GM12878 (cell line): ENCODE results near the gene ARL15. TPM values are rescaled to one million over a fixed set of nuclear protein-coding genes. Genes with fewer than 3 reads are reported as not detected.

Source experiments
- ATAC-seq: fragments of 200-7000 bp; cut with Tn5 transposase; 3 replicates; pipeline ENCODE4 v1.9.1; 2020; ENCODE audit warnings: mild to moderate bottlenecking, moderate library complexity
- BruUV-seq: library from RNA; stranded (reverse); fragments of 400-500 nt; replicated peaks from 2 replicates; lab custom pipeline; 2021; lab: Mats Ljungman, UMichigan
- CTCF ChIA-PET: fragments of 300-600 bp; sonication (Branson Sonifier 250); formaldehyde crosslinking; extraction: SDS; loops from one replicate; lab custom pipeline; 2021; ENCODE audit warnings: inconsistent platforms; lab: Yijun Ruan, JAX
- POLR2A ChIA-PET: fragments of 350-600 bp; formaldehyde crosslinking; extraction: SDS; loops from one replicate; lab custom pipeline; 2021; ENCODE audit warnings: inconsistent platforms; lab: Charles Lee
- RAD21 ChIA-PET: fragments of 300-600 bp; sonication (Branson Sonifier 250); formaldehyde crosslinking; loops from one replicate; lab custom pipeline; 2023; ENCODE audit warnings: antibody characterized with exemption; ENCODE audit not compliant: unreplicated experiment; lab: Charles Lee
- SMC1A ChIA-PET: fragments of 300-600 bp; sonication (Branson Sonifier 250); formaldehyde crosslinking; loops from one replicate; lab custom pipeline; 2023; ENCODE audit not compliant: unreplicated experiment, uncharacterized antibody; lab: Charles Lee
- DNase-seq: peaks from one replicate; pipeline ENCODE4 v3.0.0-alpha.2; 2011; ENCODE audit warnings: low read depth, low spot score
- FAIRE-seq: peaks from 3 replicates; lab custom pipeline; 2011; peaks lifted over from hg19 to GRCh38; lab: Jason Lieb, UNC
- H2AFZ ChIP-seq: 2 replicates; pipeline ENCODE4 v1.6.0; 2011; ENCODE audit warnings: low read depth, low read length, control low read depth; ENCODE audit not compliant: control insufficient read depth
- H3K27ac ChIP-seq: 2 replicates; pipeline ENCODE4 v1.5.1; 2011; ENCODE audit warnings: control low read depth; ENCODE audit not compliant: control insufficient read depth, insufficient read depth
- H3K27me3 ChIP-seq, 2 experiments: replicated peaks in 1 of 2; 2 replicates each; pipeline versions ENCODE4 v1.6.0 to v1.6.1; 2011; ENCODE audit warnings: low read length in 1 of 2; ENCODE audit not compliant: control insufficient read depth in 2 of 2, insufficient read depth in 2 of 2
- H3K36me3 ChIP-seq, 2 experiments: 2 replicates each; pipeline ENCODE4 v1.5.1; 2011; ENCODE audit warnings: low read length in 1 of 2; ENCODE audit not compliant: control insufficient read depth in 2 of 2, insufficient read depth in 2 of 2
- H3K4me1 ChIP-seq: 2 replicates; pipeline ENCODE4 v1.6.1; 2011; ENCODE audit warnings: mild to moderate bottlenecking, low read length, moderate library complexity, mixed read lengths; ENCODE audit not compliant: control insufficient read depth, insufficient read depth
- H3K4me2 ChIP-seq: 2 replicates; pipeline ENCODE4 v1.6.0; 2011; ENCODE audit warnings: control low read depth; ENCODE audit not compliant: control insufficient read depth, insufficient read depth
- H3K4me3 ChIP-seq: fragments of 200-600 bp; sonication (generic); 2 replicates; pipeline ENCODE4 v1.5.1; 2016
- H3K79me2 ChIP-seq: 2 replicates; pipeline ENCODE4 v1.6.0; 2011; ENCODE audit warnings: low read length; ENCODE audit not compliant: control insufficient read depth, insufficient read depth
- H3K9ac ChIP-seq: 2 replicates; pipeline ENCODE4 v1.8.0; 2011; ENCODE audit warnings: low read length, control low read depth, mixed read lengths; ENCODE audit not compliant: control insufficient read depth, insufficient read depth
- H3K9me3 ChIP-seq: replicated peaks from 3 replicates; pipeline ENCODE4 v1.5.1; 2011; ENCODE audit warnings: mild to moderate bottlenecking, low read length; ENCODE audit not compliant: control insufficient read depth, insufficient read depth
- H4K20me1 ChIP-seq: 2 replicates; pipeline ENCODE4 v1.6.0; 2011; ENCODE audit not compliant: control insufficient read depth, insufficient read depth
- BCL11A ChIP-seq: IDR thresholded peaks from 2 replicates; pipeline ENCODE4 v1.6.1; 2011; ENCODE audit warnings: low read depth, low read length
- CBX3 ChIP-seq: fragments of 200-600 bp; sonication (generic); IDR thresholded peaks from 2 replicates; pipeline ENCODE4 v1.6.1; 2016; ENCODE audit warnings: low read depth, borderline replicate concordance
- CHD1 ChIP-seq: IDR thresholded peaks from 2 replicates; pipeline ENCODE4 v1.6.1; 2012; ENCODE audit warnings: low read depth, low read length, improper control_type of control experiment
- CTCF ChIP-seq, 3 experiments: IDR thresholded peaks in 2 of 3; conservative IDR thresholded peaks in 1 of 3; 2 replicates each; pipeline ENCODE4 v1.5.1; 2011; ENCODE audit warnings: low read depth in 3 of 3, low read length in 3 of 3, mild to moderate bottlenecking in 3 of 3, control low read depth in 2 of 3, moderate library complexity in 2 of 3, inconsistent platforms in 1 of 3, mixed read lengths in 1 of 3; ENCODE audit not compliant: control insufficient read depth in 2 of 3, insufficient read depth in 1 of 3; ENCODE audit errors: extremely low read depth in 1 of 3
- HDAC6 ChIP-seq: fragments of 200-600 bp; sonication (generic); IDR thresholded peaks from one replicate; pipeline ENCODE4 v1.8.0; 2017; ENCODE audit warnings: antibody characterized with exemption; ENCODE audit not compliant: unreplicated experiment
- JUNB ChIP-seq: IDR thresholded peaks from 2 replicates; pipeline ENCODE4 v1.6.1; 2016; ENCODE audit warnings: antibody characterized with exemption, mild to moderate bottlenecking
- RAD21 ChIP-seq: IDR thresholded peaks from 2 replicates; pipeline ENCODE4 v1.6.1; 2011; ENCODE audit warnings: mild to moderate bottlenecking, low read depth, low read length, moderate library complexity; ENCODE audit not compliant: insufficient read depth
- SMC3 ChIP-seq: IDR thresholded peaks from 2 replicates; pipeline ENCODE4 v1.6.1; 2011; ENCODE audit warnings: low read length, improper control_type of control experiment, borderline replicate concordance
- STAT1 ChIP-seq: fragments of 450-650 bp; conservative IDR thresholded peaks from 2 replicates; pipeline ENCODE4 v1.6.1; 2014; ENCODE audit warnings: antibody characterized with exemption, mild to moderate bottlenecking
- TBL1XR1 ChIP-seq: IDR thresholded peaks from 2 replicates; pipeline ENCODE4 v1.6.1; 2012; ENCODE audit warnings: low read depth, low read length, improper control_type of control experiment
- TCF12 ChIP-seq: IDR thresholded peaks from 2 replicates; pipeline ENCODE4 v1.6.1; 2011; ENCODE audit warnings: low read depth, mild to moderate bottlenecking, low read length
- YY1 ChIP-seq: IDR thresholded peaks from 2 replicates; pipeline ENCODE4 v1.6.1; 2011; ENCODE audit warnings: low read depth, mild to moderate bottlenecking, low read length
- ZNF217 ChIP-seq: fragments of 450-650 bp; IDR thresholded peaks from 2 replicates; pipeline ENCODE4 v1.6.1; 2017; ENCODE audit warnings: antibody characterized with exemption, mild to moderate bottlenecking
- WGBS: methylation state at CpG from one replicate; pipeline ENCODE4 v1.1.6; 2016; ENCODE audit warnings: low lambda C conversion rate; ENCODE audit not compliant: insufficient replicate concordance, insufficient coverage; ENCODE audit errors: missing lambda C conversion rate; 5-methylcytosine and 5-hydroxymethylcytosine counted together
- in situ Hi-C: fragments of 300-500 bp; cut with MboI; formaldehyde crosslinking; loops from 9 replicates; pipeline ENCODE4 v1.14.3; 2018; ENCODE audit warnings: mixed read lengths
- intact Hi-C: fragments of 100-400 bp; cut with micrococcal nuclease; formaldehyde crosslinking; loops from one replicate; pipeline ENCODE4 v1.14.2; 2022; ENCODE audit not compliant: unreplicated experiment
- polyA plus RNA-seq, 11 experiments: library from polyadenylated mRNA; depleted of rRNA in 4 of 11; unstranded in 6 of 11; stranded (reverse) in 5 of 11; fragments of >200 nt; fragmentation: Nextera tagmentation in 4 of 11; fragmentation: Illumina TruSeq in 1 of 11; extraction: Ambion mirVana in 4 of 11; extraction: Trizol in 1 of 11; gene quantifications; 1 replicate in 1 of 11; 2 replicates in 10 of 11; pipeline versions ENCODE4 v1.2.1 to v1.2.3, GENCODE V29; 2011 to 2016; ENCODE audit warnings: inconsistent platforms in 2 of 11, missing spikeins in 2 of 11, low read depth in 1 of 11
- total RNA-seq, 4 experiments: library from RNA; depleted of rRNA in 3 of 4; stranded (reverse); fragments of >200 nt in 3 of 4; fragmentation: Illumina TruSeq in 1 of 4; extraction: Trizol in 1 of 4; gene quantifications; 2 replicates each; pipeline versions ENCODE4 v1.2.1 to v1.2.3, GENCODE V29; 2013 to 2021

Gene ARL15
- total and polyA plus RNA-seq, 10 of the 15 experiments (the other 5 are each of a cell fraction or from before 2014, with no cell fraction given), result 3.6 to 11.0 (median 7.7) TPM

DNA sequence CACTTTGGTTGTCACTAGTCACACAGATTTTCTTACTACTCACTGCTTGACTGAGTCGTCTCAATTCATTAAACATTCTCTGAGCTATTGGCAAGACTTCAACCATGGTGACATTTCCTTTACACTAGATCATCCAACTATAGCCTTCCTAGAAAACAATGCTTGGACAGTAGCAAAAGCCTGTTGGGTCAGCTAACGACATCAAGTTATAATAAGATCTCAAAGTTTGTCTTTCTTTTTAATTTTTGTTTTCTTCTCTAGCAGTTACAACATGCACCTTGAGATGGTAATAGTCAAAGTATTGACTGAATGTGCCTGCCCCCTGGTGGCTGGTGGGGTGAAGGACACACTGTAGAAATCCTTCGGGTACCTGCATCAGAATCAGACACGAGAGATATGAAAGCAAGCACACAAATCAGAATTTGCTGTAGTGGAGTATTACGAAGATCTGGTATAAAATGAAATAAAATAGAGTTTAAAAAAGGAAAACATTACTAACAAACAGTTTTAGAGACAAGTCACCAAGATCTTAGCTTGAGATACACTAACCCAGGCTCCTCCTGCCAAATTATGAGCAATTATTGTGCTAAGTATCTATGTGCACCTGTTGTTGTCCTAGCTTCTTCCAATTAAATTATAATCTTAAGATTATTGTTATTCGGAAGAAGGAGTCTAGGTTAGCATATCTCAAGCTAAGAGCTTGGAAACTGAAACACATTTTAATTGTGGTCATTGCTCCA lies 81.2 kb downstream of the ARL15 start:
- no peak overlapping the region for H3K9ac ChIP-seq
- no peaks in the 10 kb centered on the region for H3K79me2 ChIP-seq
- no TSS peak for BruUV-seq
- peak; percentile 95 for ATAC-seq
- 0% methylated on average over 6 of the region's 6 CpGs for WGBS
- TF ChIP-seq HDAC6, result no peak
- peak; percentile 85 for TF ChIP-seq SMC3
- TF ChIP-seq CTCF (IDR thresholded peaks at IDR 0.05 in 2 of 3, conservative IDR thresholded peaks at IDR 0.05 in 1 of 3; ENCODE audit: control insufficient read depth in 2 of 3, extremely low read depth in 1 of 3, insufficient read depth in 1 of 3, low read depth in 3 of 3, low read length in 3 of 3), result peak; percentile 86 to 94 (median 90)
- TF ChIP-seq CHD1, result no peak
- no peak for TF ChIP-seq CBX3
- TF ChIP-seq YY1, result 0 out of 2 replicates have a peak, but pooled peaks have one; percentile 28
- no peak for TF ChIP-seq TCF12
- TF ChIP-seq JUNB, result no peak
- TF ChIP-seq ZNF217, result no peak
- TF ChIP-seq RAD21, result peak; percentile 89
- no peak for TF ChIP-seq STAT1
- TF ChIP-seq TBL1XR1, result no peak
- TF ChIP-seq BCL11A, result no peak
- TF ChIP-seq, all 136 proteins: peak for 4
- H3K27me3 ChIP-seq, result no peaks in the 10 kb centered on the region
- no peak overlapping the region for H2AFZ ChIP-seq
- H3K4me1 ChIP-seq, result no peaks in the 10 kb centered on the region
- no peaks in the 10 kb centered on the region for H3K36me3 ChIP-seq
- H3K4me3 ChIP-seq, result no peak overlapping the region
- no peaks in the 10 kb centered on the region for H3K9me3 ChIP-seq
- DNase-seq (no peak), FAIRE-seq (no peak)
- intact Hi-C loops, result loop anchor here (2.0 to 10.0 kb wide), 2 partner anchors 802 to 1284 kb away; no protein-coding TSS in a partner anchor
- H4K20me1 ChIP-seq, result peaks cover 3% of the 10 kb centered on the region
- SMC1A ChIA-PET, result interaction anchor here (0.6 to 2.4 kb wide), 18 partner anchors 15 to 1059 kb away, joined by 3 to 9 read pairs (median 3); partner anchors contain the start of gene ARL15
- CTCF ChIA-PET, result interaction anchor here (0.6 to 4.0 kb wide), 51 partner anchors 9 to 1403 kb away, joined by 3 to 31 read pairs (median 4); partner anchors contain the start of gene FST
- POLR2A ChIA-PET, result interaction anchor here (0.6 kb wide), 2 partner anchors 225 to 514 kb away, joined by 4 to 5 read pairs; no protein-coding TSS in a partner anchor
- RAD21 ChIA-PET, result interaction anchor here (0.5 to 2.2 kb wide), 10 partner anchors 14 to 1280 kb away, joined by 3 to 18 read pairs (median 4); partner anchors contain the start of gene ARL15
- H3K27ac ChIP-seq, result no peak overlapping the region
- in situ Hi-C loops, result loop anchor here (5.0 kb wide), 2 partner anchors 747 to 1062 kb away; partner anchors contain the start of gene FST
- H3K4me2 ChIP-seq, result no peak overlapping the region
